HUES6 (cell line): ENCODE measurements around the gene SLC26A1.

Experiments
- H3K27ac ChIP-seq: 2 replicates; pipeline ENCODE4 v1.7.0; 2013; ENCODE audit warnings: low read depth, mild to moderate bottlenecking, low read length, inconsistent platforms
- H3K27me3 ChIP-seq: 2 replicates; pipeline ENCODE4 v1.6.1; 2013; ENCODE audit warnings: low read length; ENCODE audit not compliant: control insufficient read depth, insufficient read depth
- H3K36me3 ChIP-seq: 2 replicates; pipeline ENCODE4 v1.6.1; 2013; ENCODE audit warnings: low read length; ENCODE audit not compliant: control insufficient read depth, insufficient read depth
- H3K4me1 ChIP-seq: 2 replicates; pipeline ENCODE4 v1.6.1; 2013; ENCODE audit warnings: low read length; ENCODE audit not compliant: control insufficient read depth, insufficient read depth
- H3K4me3 ChIP-seq: 2 replicates; pipeline ENCODE4 v1.5.1; 2013; ENCODE audit warnings: low read depth, low read length
- H3K9ac ChIP-seq: one replicate; pipeline ENCODE4 v1.6.1; 2013; ENCODE audit warnings: mild to moderate bottlenecking, low read length
- H3K9me3 ChIP-seq: 2 replicates; pipeline ENCODE4 v1.6.1; 2013; ENCODE audit warnings: low read depth, low read length; ENCODE audit not compliant: control insufficient read depth, insufficient read depth

Gene SLC26A1

GRCh38 chr4:958696-959337 is 34.4 kb downstream of the SLC26A1 start:
- Histone ChIP-seq H3K9me3 (no peaks in the 10 kb centered on the region), H3K4me3 (no peak overlapping the region), H3K4me1 (no peaks in the 10 kb centered on the region), H3K27ac (no peak overlapping the region), H3K27me3 (no peaks in the 10 kb centered on the region), H3K9ac (no peak overlapping the region), H3K36me3 (peaks cover 10% of the 10 kb centered on the region; the same call in 1 of the 2 replicates)

- Histone ChIP-seq H3K27me3 (no peaks in the 10 kb centered on the region), H3K9ac (no peak overlapping the region), H3K36me3 (peaks cover 10% of the 10 kb centered on the region; the same call in 1 of the 2 replicates), H3K27ac (no peak overlapping the region), H3K9me3 (no peaks in the 10 kb centered on the region), H3K4me1 (no peaks in the 10 kb centered on the region), H3K4me3 (no peak overlapping the region)
Observed at GRCh38 chr4:958314-958665, 34.9 kb downstream of the SLC26A1 start.

- Histone ChIP-seq H3K27me3 (no peaks in the 10 kb centered on the region), H3K4me1 (no peaks in the 10 kb centered on the region), H3K36me3 (peaks cover 10% of the 10 kb centered on the region; the same call in 1 of the 2 replicates), H3K9ac (no peak overlapping the region), H3K9me3 (no peaks in the 10 kb centered on the region), H3K27ac (no peak overlapping the region), H3K4me3 (no peak overlapping the region)
Observed at GRCh38 chr4:957581-958313, 35.5 kb downstream of the SLC26A1 start.

GRCh38 chr4:957231-957580 is 36.0 kb downstream of the SLC26A1 start:
- H3K27ac ChIP-seq, result no peak overlapping the region
- no peaks in the 10 kb centered on the region for H3K4me1 ChIP-seq
- no peaks in the 10 kb centered on the region for H3K27me3 ChIP-seq
- H3K9me3 ChIP-seq, result no peaks in the 10 kb centered on the region
- no peak overlapping the region for H3K9ac ChIP-seq
- H3K4me3 ChIP-seq, result no peak overlapping the region
- H3K36me3 ChIP-seq, result peaks cover 10% of the 10 kb centered on the region; the same call in 1 of the 2 replicates

GRCh38 chr4:956531-957230 is 36.5 kb downstream of the SLC26A1 start:
- H3K36me3 ChIP-seq, result peaks cover 4% of the 10 kb centered on the region; the same call in 1 of the 2 replicates
- H3K4me1 ChIP-seq, result no peaks in the 10 kb centered on the region
- no peak overlapping the region for H3K9ac ChIP-seq
- H3K27me3 ChIP-seq, result no peaks in the 10 kb centered on the region
- H3K27ac ChIP-seq, result no peak overlapping the region
- no peaks in the 10 kb centered on the region for H3K9me3 ChIP-seq
- H3K4me3 ChIP-seq, result no peak overlapping the region

GRCh38 chr4:955931-956381 is 37.2 kb downstream of the SLC26A1 start:
- Histone ChIP-seq H3K36me3 (0 out of 2 replicates have a peak, but pooled peaks cover 3% of the 10 kb centered on the region), H3K4me1 (no peaks in the 10 kb centered on the region; the same call in 1 of the 2 replicates), H3K27me3 (no peaks in the 10 kb centered on the region), H3K4me3 (no peak overlapping the region), H3K27ac (no peak overlapping the region), H3K9me3 (no peaks in the 10 kb centered on the region), H3K9ac (no peak overlapping the region)

GRCh38 chr4:955161-955921 is 37.9 kb downstream of the SLC26A1 start:
- Histone ChIP-seq H3K4me3 (no peak overlapping the region), H3K27me3 (no peaks in the 10 kb centered on the region), H3K36me3 (0 out of 2 replicates have a peak, but pooled peaks cover 2% of the 10 kb centered on the region), H3K9me3 (no peaks in the 10 kb centered on the region), H3K9ac (no peak overlapping the region), H3K4me1 (no peaks in the 10 kb centered on the region; the same call in 1 of the 2 replicates), H3K27ac (no peak overlapping the region)

GRCh38 chr4:954211-955020 is 38.8 kb downstream of the SLC26A1 start:
- H3K36me3 ChIP-seq, result no peaks in the 10 kb centered on the region
- no peaks in the 10 kb centered on the region for H3K27me3 ChIP-seq
- H3K4me3 ChIP-seq, result no peak overlapping the region
- no peak overlapping the region for H3K9ac ChIP-seq
- no peak overlapping the region for H3K27ac ChIP-seq
- no peaks in the 10 kb centered on the region; the same call in 1 of the 2 replicates for H3K4me1 ChIP-seq
- H3K9me3 ChIP-seq, result no peaks in the 10 kb centered on the region

GRCh38 chr4:953574-953915 is 39.7 kb downstream of the SLC26A1 start:
- H3K36me3 ChIP-seq, result no peaks in the 10 kb centered on the region
- no peak overlapping the region for H3K4me3 ChIP-seq
- H3K4me1 ChIP-seq, result no peaks in the 10 kb centered on the region; the same call in 1 of the 2 replicates
- no peaks in the 10 kb centered on the region for H3K27me3 ChIP-seq
- no peaks in the 10 kb centered on the region for H3K9me3 ChIP-seq
- no peak overlapping the region for H3K9ac ChIP-seq
- H3K27ac ChIP-seq, result no peak overlapping the region

- Histone ChIP-seq H3K27ac (no peak overlapping the region), H3K9ac (no peak overlapping the region), H3K4me1 (peaks cover 5% of the 10 kb centered on the region; the same call in 1 of the 2 replicates), H3K27me3 (no peaks in the 10 kb centered on the region), H3K4me3 (no peak overlapping the region), H3K9me3 (no peaks in the 10 kb centered on the region), H3K36me3 (no peaks in the 10 kb centered on the region)
Observed at GRCh38 chr4:952881-953573, 40.2 kb downstream of the SLC26A1 start.
